Measurements from ENCODE around the gene NELFA. TPM values are rescaled to one million over a fixed set of nuclear protein-coding genes. Genes with fewer than 3 reads are reported as not detected.

The NELFA gene
- total RNA-seq, 2 experiments from 2014 or later, result 44.1 to 45.3 TPM

GRCh38 chr4:1973218-1973617 is 35.6 kb downstream of the NELFA start:
- Mint-ChIP-seq H3K36me3 (ENCODE audit: low read depth) (peaks cover 56% of the 10 kb centered on the region), H3K27ac (no peak overlapping the region)
- intact Hi-C loops (cut with micrococcal nuclease), result no loop called here

GRCh38 chr4:1972414-1972813 is 36.4 kb downstream of the NELFA start:
- H3K27ac Mint-ChIP-seq, result no peak overlapping the region
- DNase-seq, result no peak

More at GRCh38 chr4:1973218-1973617, 35.6 kb downstream of the NELFA start:
- no peak overlapping the region for H3K4me3 Mint-ChIP-seq
- CTCF ChIA-PET, result interaction anchor here (1.0 kb wide), 1 partner anchor 74 kb away, joined by 3 read pairs; no protein-coding TSS in a partner anchor
- no peaks in the 10 kb centered on the region for H3K27me3 Mint-ChIP-seq (ENCODE audit: low read depth)
- no peaks in the 10 kb centered on the region for H3K4me1 Mint-ChIP-seq (ENCODE audit: low read depth)
- no peak for DNase-seq
- H3K9me3 Mint-ChIP-seq, result no peaks in the 10 kb centered on the region

GRCh38 chr4:1971456-1972200 is 37.1 kb downstream of the NELFA start:
- CTCF ChIA-PET, result no interaction called here
- H3K4me3 Mint-ChIP-seq, result no peak overlapping the region
- H3K27ac Mint-ChIP-seq, result peak overlapping the region; percentile 19
- DNase-seq, result no peak
- no peaks in the 10 kb centered on the region for H3K4me1 Mint-ChIP-seq (ENCODE audit: low read depth)
- intact Hi-C loops (cut with micrococcal nuclease), result no loop called here
- no peaks in the 10 kb centered on the region for H3K27me3 Mint-ChIP-seq (ENCODE audit: low read depth)
- H3K9me3 Mint-ChIP-seq, result no peaks in the 10 kb centered on the region
- H3K36me3 Mint-ChIP-seq (ENCODE audit: low read depth), result peaks cover 54% of the 10 kb centered on the region

More at GRCh38 chr4:1972414-1972813, 36.4 kb downstream of the NELFA start:
- CTCF ChIA-PET, result interaction anchor here (1.0 kb wide), 1 partner anchor 73 kb away, joined by 3 read pairs; no protein-coding TSS in a partner anchor
- Mint-ChIP-seq H3K36me3 (ENCODE audit: low read depth) (peaks cover 55% of the 10 kb centered on the region), H3K9me3 (no peaks in the 10 kb centered on the region), H3K4me3 (no peak overlapping the region), H3K27me3 (ENCODE audit: low read depth) (no peaks in the 10 kb centered on the region), H3K4me1 (ENCODE audit: low read depth) (no peaks in the 10 kb centered on the region)
- intact Hi-C loops (cut with micrococcal nuclease), result no loop called here

GRCh38 chr4:1970926-1971325 is 37.8 kb downstream of the NELFA start:
- intact Hi-C loops (cut with micrococcal nuclease), result no loop called here
- H3K27me3 Mint-ChIP-seq (ENCODE audit: low read depth), result no peaks in the 10 kb centered on the region
- no peak overlapping the region for H3K27ac Mint-ChIP-seq
- CTCF ChIA-PET, result no interaction called here
- no peak for DNase-seq
- H3K4me3 Mint-ChIP-seq, result no peak overlapping the region
- H3K4me1 Mint-ChIP-seq (ENCODE audit: low read depth), result peaks cover 2% of the 10 kb centered on the region
- H3K36me3 Mint-ChIP-seq (ENCODE audit: low read depth), result peaks cover 51% of the 10 kb centered on the region
- no peaks in the 10 kb centered on the region for H3K9me3 Mint-ChIP-seq

- CTCF ChIA-PET, result interaction anchor here (0.8 kb wide), 1 partner anchor 72 kb away, joined by 3 read pairs; no protein-coding TSS in a partner anchor
- intact Hi-C loops (cut with micrococcal nuclease), result loop anchor here (5.0 kb wide), 1 partner anchor 217 kb away; no protein-coding TSS in a partner anchor
- Mint-ChIP-seq H3K36me3 (ENCODE audit: low read depth) (peaks cover 58% of the 10 kb centered on the region), H3K4me1 (ENCODE audit: low read depth) (peaks cover 2% of the 10 kb centered on the region), H3K4me3 (no peak overlapping the region), H3K9me3 (no peaks in the 10 kb centered on the region), H3K27ac (peak overlapping the region; percentile 25), H3K27me3 (ENCODE audit: low read depth) (no peaks in the 10 kb centered on the region)
- DNase-seq, result no peak
Measured at GRCh38 chr4:1969928-1970723, 38.6 kb downstream of the NELFA start.

GRCh38 chr4:1968686-1969295 is 40.0 kb downstream of the NELFA start:
- intact Hi-C loops (cut with micrococcal nuclease), result loop anchor here (5.0 kb wide), 1 partner anchor 219 kb away; no protein-coding TSS in a partner anchor
- Mint-ChIP-seq H3K4me1 (ENCODE audit: low read depth) (peaks cover 2% of the 10 kb centered on the region), H3K4me3 (no peak overlapping the region), H3K27ac (peak overlapping the region; percentile 2), H3K27me3 (ENCODE audit: low read depth) (no peaks in the 10 kb centered on the region), H3K9me3 (no peaks in the 10 kb centered on the region), H3K36me3 (ENCODE audit: low read depth) (peaks cover 61% of the 10 kb centered on the region)
- CTCF ChIA-PET, result interaction anchor here (0.8 kb wide), 1 partner anchor 70 kb away, joined by 3 read pairs; no protein-coding TSS in a partner anchor
- no peak for DNase-seq

GRCh38 chr4:1967512-1968149 is 41.1 kb downstream of the NELFA start:
- Mint-ChIP-seq H3K27me3 (ENCODE audit: low read depth) (no peaks in the 10 kb centered on the region), H3K4me3 (no peak overlapping the region), H3K27ac (peak overlapping the region; percentile 14), H3K36me3 (ENCODE audit: low read depth) (peaks cover 65% of the 10 kb centered on the region), H3K4me1 (ENCODE audit: low read depth) (peaks cover 2% of the 10 kb centered on the region), H3K9me3 (no peaks in the 10 kb centered on the region)
- CTCF ChIA-PET, result no interaction called here
- intact Hi-C loops (cut with micrococcal nuclease), result loop anchor here (5.0 kb wide), 1 partner anchor 220 kb away; no protein-coding TSS in a partner anchor
- DNase-seq, result no peak

GRCh38 chr4:1964971-1965370 is 43.8 kb downstream of the NELFA start:
- Mint-ChIP-seq H3K4me1 (ENCODE audit: low read depth) (peaks cover 2% of the 10 kb centered on the region), H3K36me3 (ENCODE audit: low read depth) (peaks cover 74% of the 10 kb centered on the region), H3K27me3 (ENCODE audit: low read depth) (no peaks in the 10 kb centered on the region), H3K9me3 (no peaks in the 10 kb centered on the region), H3K4me3 (no peak overlapping the region), H3K27ac (no peak overlapping the region)
- DNase-seq, result no peak
- CTCF ChIA-PET, result no interaction called here
- intact Hi-C loops (cut with micrococcal nuclease), result loop anchor here (5.0 kb wide), 1 partner anchor 222 kb away; no protein-coding TSS in a partner anchor

GRCh38 chr4:1964443-1964842 is 44.3 kb downstream of the NELFA start:
- no peak for DNase-seq
- Mint-ChIP-seq H3K9me3 (no peaks in the 10 kb centered on the region), H3K4me3 (no peak overlapping the region), H3K4me1 (ENCODE audit: low read depth) (peaks cover 2% of the 10 kb centered on the region), H3K27me3 (ENCODE audit: low read depth) (no peaks in the 10 kb centered on the region), H3K36me3 (ENCODE audit: low read depth) (peaks cover 74% of the 10 kb centered on the region), H3K27ac (no peak overlapping the region)
- CTCF ChIA-PET, result no interaction called here
- intact Hi-C loops (cut with micrococcal nuclease), result no loop called here

- no peaks in the 10 kb centered on the region for H3K27me3 Mint-ChIP-seq (ENCODE audit: low read depth)
- CTCF ChIA-PET, result interaction anchor here (0.8 kb wide), 1 partner anchor 63 kb away, joined by 3 read pairs; no protein-coding TSS in a partner anchor
Measured at GRCh38 chr4:1962980-1963379, 45.8 kb downstream of the NELFA start.

GRCh38 chr4:1961563-1961962 is 47.2 kb downstream of the NELFA start:
- Mint-ChIP-seq H3K4me3 (no peak overlapping the region), H3K36me3 (ENCODE audit: low read depth) (peaks cover 80% of the 10 kb centered on the region), H3K4me1 (ENCODE audit: low read depth) (peaks cover 2% of the 10 kb centered on the region), H3K9me3 (no peaks in the 10 kb centered on the region), H3K27ac (no peak overlapping the region), H3K27me3 (ENCODE audit: low read depth) (no peaks in the 10 kb centered on the region)
- DNase-seq, result no peak
- intact Hi-C loops (cut with micrococcal nuclease), result no loop called here
- CTCF ChIA-PET, result interaction anchor here (0.8 kb wide), 1 partner anchor 153 kb away, joined by 3 read pairs; no protein-coding TSS in a partner anchor

More at GRCh38 chr4:1962980-1963379, 45.8 kb downstream of the NELFA start:
- Mint-ChIP-seq H3K27ac (no peak overlapping the region), H3K4me1 (ENCODE audit: low read depth) (peaks cover 2% of the 10 kb centered on the region), H3K4me3 (no peak overlapping the region), H3K36me3 (ENCODE audit: low read depth) (peaks cover 77% of the 10 kb centered on the region), H3K9me3 (no peaks in the 10 kb centered on the region)
- intact Hi-C loops (cut with micrococcal nuclease), result no loop called here
- no peak for DNase-seq

Measured in activated naive CD4-positive, alpha-beta T cell treated with anti-CD3 and anti-CD28 coated beads for 36 hours (primary cell).